GM10266 (cell line): ENCODE data around the gene LETMD1.

Experiments used
- DNase-seq: peaks from one replicate; pipeline ENCODE4 v3.0.0; 2012; ENCODE audit errors: extremely low spot score
- CTCF ChIP-seq: IDR thresholded peaks from 2 replicates; pipeline ENCODE4 v1.5.1; 2012; ENCODE audit warnings: mild to moderate bottlenecking, low read depth; ENCODE audit not compliant: control insufficient read depth, insufficient read depth; ENCODE audit errors: missing control alignments

The LETMD1 gene

GRCh38 chr12:51047655-51048540 lies at the start of gene LETMD1:
LETMD1 (plus strand) TSS chr12:51048327; CDS start chr12:51048357, 30 bp downstream.
- peak; percentile 96 for TF ChIP-seq CTCF

GRCh38 chr12:50999093-50999492 lies 49.0 kb upstream of the LETMD1 start:
- DNase-seq = no peak
- TF ChIP-seq CTCF = no peak

More at GRCh38 chr12:51047655-51048540, at the start of gene LETMD1:
- peak; percentile 89 for DNase-seq

GRCh38 chr12:51000245-51000644 lies 47.9 kb upstream of the LETMD1 start:
- TF ChIP-seq CTCF = no peak
- no peak for DNase-seq

- no peak for TF ChIP-seq CTCF
These were observed 46.3 kb upstream of the LETMD1 start for GRCh38 chr12:51001799-51002198.

GRCh38 chr12:51004504-51004903 lies 43.6 kb upstream of the LETMD1 start:
- no peak for TF ChIP-seq CTCF
- DNase-seq = no peak

More at GRCh38 chr12:51001799-51002198, 46.3 kb upstream of the LETMD1 start:
- DNase-seq = no peak

GRCh38 chr12:51005030-51005429 lies 43.1 kb upstream of the LETMD1 start:
- no peak for TF ChIP-seq CTCF
- no peak for DNase-seq

- DNase-seq = no peak
- TF ChIP-seq CTCF = no peak
These were observed 42.5 kb upstream of the LETMD1 start for GRCh38 chr12:51005671-51006070.
